K562 (cell line): Measurements from ENCODE around the gene ELAC2. TPM values are rescaled to one million over a fixed set of nuclear protein-coding genes. Genes with fewer than 3 reads are reported as not detected.

Source experiments
- ATAC-seq: fragments of 200-7000 bp; cut with Tn5 transposase; 3 replicates; pipeline ENCODE4 v1.9.1; 2020; ENCODE audit warnings: moderate library complexity
- BruUV-seq: library from RNA; stranded (reverse); fragments of 400-500 nt; replicated peaks from 2 replicates; lab custom pipeline; 2021; lab: Mats Ljungman, UMichigan
- CTCF ChIA-PET: fragments of 300-600 bp; formaldehyde crosslinking; extraction: SDS; loops from one replicate; lab custom pipeline; 2021; ENCODE audit warnings: low intra/inter-chr PET ratio; lab: Yijun Ruan, JAX
- POLR2A ChIA-PET: fragments of 300-600, 350-650 bp; sonication (Branson Sonifier 250); formaldehyde crosslinking; extraction: SDS; loops from one replicate; lab custom pipeline; 2021; ENCODE audit warnings: antibody characterized with exemption, inconsistent platforms; lab: Yijun Ruan, JAX
- DNase-seq, 4 experiments: peaks; one replicate each; pipeline versions ENCODE4 v3.0.0 to v3.0.0-alpha.2; 2011 to 2018; ENCODE audit warnings: low spot score in 3 of 4, mixed read lengths in 3 of 4; ENCODE audit errors: extremely low read depth in 1 of 4
- FAIRE-seq: peaks from 2 replicates; lab custom pipeline; 2011; peaks lifted over from hg19 to GRCh38; lab: Jason Lieb, UNC
- H2AFZ ChIP-seq: 2 replicates; pipeline ENCODE4 v1.6.0; 2011; ENCODE audit warnings: low read depth, low read length, control low read depth, inconsistent platforms
- H3K27ac ChIP-seq: fragments of 200-600 bp; 3 replicates; pipeline ENCODE4 v1.8.0; 2011; ENCODE audit warnings: low read depth, mild to moderate bottlenecking, control low read depth, inconsistent platforms, low read length, moderate library complexity, mixed read lengths; ENCODE audit errors: extremely low read depth
- H3K27me3 ChIP-seq, 2 experiments: fragments of 300-600 bp in 1 of 2; 2 replicates in 1 of 2; 3 replicates in 1 of 2; pipeline versions ENCODE4 v1.6.0 to v1.8.0; 2011; ENCODE audit warnings: inconsistent platforms in 2 of 2, low read length in 2 of 2, mild to moderate bottlenecking in 1 of 2, mixed read lengths in 1 of 2, moderate library complexity in 1 of 2; ENCODE audit not compliant: control insufficient read depth in 2 of 2, insufficient read depth in 2 of 2
- H3K36me3 ChIP-seq: fragments of 300-600 bp; 3 replicates; pipeline ENCODE4 v1.8.0; 2011; ENCODE audit warnings: mild to moderate bottlenecking, low read length, inconsistent platforms; ENCODE audit not compliant: control insufficient read depth, insufficient read depth
- H3K4me1 ChIP-seq, 2 experiments: fragments of 200-600 bp in 1 of 2; replicated peaks in 1 of 2; 2 replicates in 1 of 2; 3 replicates in 1 of 2; pipeline versions ENCODE4 v1.5.1 to v1.8.0; 2011; ENCODE audit warnings: inconsistent platforms in 2 of 2, low read length in 2 of 2, mild to moderate bottlenecking in 1 of 2, mixed read lengths in 1 of 2, moderate library complexity in 1 of 2; ENCODE audit not compliant: control insufficient read depth in 2 of 2, insufficient read depth in 2 of 2
- H3K4me2 ChIP-seq: 2 replicates; pipeline ENCODE4 v1.6.1; 2011; ENCODE audit warnings: low read length, control low read depth, inconsistent platforms, mixed read lengths; ENCODE audit not compliant: insufficient read depth
- H3K4me3 ChIP-seq: fragments of 200-600 bp; sonication (generic), shearing (Covaris generic); 2 replicates; pipeline ENCODE4 v1.5.1; 2016; ENCODE audit warnings: control low read depth, inconsistent platforms
- H3K79me2 ChIP-seq: fragments of 200-600 bp; 3 replicates; pipeline ENCODE4 v1.8.0; 2011; ENCODE audit warnings: low read length, inconsistent platforms; ENCODE audit not compliant: control insufficient read depth, insufficient read depth
- H3K9ac ChIP-seq, 2 experiments: 2 replicates each; pipeline versions ENCODE4 v1.6.0 to v1.6.1; 2011; ENCODE audit warnings: low read depth in 2 of 2, low read length in 2 of 2, control low read depth in 1 of 2, inconsistent platforms in 1 of 2, mild to moderate bottlenecking in 1 of 2, mixed read lengths in 1 of 2; ENCODE audit not compliant: insufficient read depth in 1 of 2
- H3K9me1 ChIP-seq: one replicate; pipeline ENCODE4 v1.6.0; 2011; ENCODE audit warnings: inconsistent platforms, mild to moderate bottlenecking, low read length, moderate library complexity; ENCODE audit not compliant: control insufficient read depth, insufficient read depth
- H3K9me3 ChIP-seq: replicated peaks from 2 replicates; pipeline ENCODE4 v1.5.1; 2011; ENCODE audit warnings: low read depth, low read length, inconsistent platforms; ENCODE audit not compliant: control insufficient read depth, insufficient read depth
- H4K20me1 ChIP-seq: replicated peaks from 2 replicates; pipeline ENCODE4 v1.6.1; 2011; ENCODE audit warnings: low read length, inconsistent platforms, mixed read lengths; ENCODE audit not compliant: control insufficient read depth, insufficient read depth
- REST ChIP-seq, 2 experiments: fragments of 450-650 bp; formaldehyde crosslinking in 1 of 2; IDR thresholded peaks; 2 replicates each; pipeline versions ENCODE4 v1.4.0 to v1.6.1; 2014 to 2020; ENCODE audit warnings: mild to moderate bottlenecking in 2 of 2, borderline replicate concordance in 1 of 2, low read depth in 1 of 2
- ZBTB12 ChIP-seq: fragments of 250-450 bp; sonication (Bioruptor Pico); IDR thresholded peaks from 2 replicates; pipeline ENCODE4 v1.4.0; 2020
- WGBS: fragments of 100-300 bp; shearing (Covaris generic); methylation state at CpG from one replicate; pipeline ENCODE4 v1.1.6; 2016; ENCODE audit warnings: low coverage, mixed read lengths; ENCODE audit not compliant: insufficient coverage; ENCODE audit errors: missing lambda C conversion rate; 5-methylcytosine and 5-hydroxymethylcytosine counted together
- in situ Hi-C: fragments of 300-500 bp; cut with MboI; formaldehyde crosslinking; loops from 4 replicates; pipeline ENCODE4 v1.15.0; 2018; ENCODE audit warnings: inconsistent platforms, mixed read lengths
- intact Hi-C: fragments of 100-400 bp; cut with micrococcal nuclease; formaldehyde crosslinking; loops from 2 replicates; pipeline ENCODE4 v1.14.2; 2022
- polyA plus RNA-seq, 8 experiments: library from polyadenylated mRNA; depleted of rRNA in 4 of 8; stranded (reverse) in 5 of 8; unstranded in 3 of 8; fragments of >200 nt; fragmentation: Nextera tagmentation in 2 of 8; fragmentation: Illumina TruSeq in 1 of 8; extraction: Ambion mirVana in 2 of 8; extraction: Trizol in 1 of 8; gene quantifications; 2 replicates each; pipeline versions ENCODE4 v1.2.1 to v1.2.3, GENCODE V29; 2011 to 2014; ENCODE audit warnings: inconsistent platforms in 1 of 8, missing spikeins in 1 of 8
- total RNA-seq, 7 experiments: library from RNA; depleted of rRNA in 6 of 7; stranded (reverse); fragments of >200 nt in 6 of 7; fragmentation: Illumina TruSeq in 2 of 7; extraction: Trizol in 2 of 7; gene quantifications; 2 replicates each; pipeline versions ENCODE4 v1.2.1 to v1.2.3, GENCODE V29; 2011 to 2021; ENCODE audit warnings: low replicate concordance in 1 of 7
- TF ChIP-seq, protein P1 (sequence below), 3 experiments: IDR thresholded peaks in 2 of 3; conservative IDR thresholded peaks in 1 of 3; 2 replicates each; pipeline ENCODE4 v1.5.1; 2011 to 2012; ENCODE audit warnings: low read length in 3 of 3, mild to moderate bottlenecking in 3 of 3, control low read depth in 2 of 3, improper control_type of control experiment in 1 of 3, inconsistent platforms in 1 of 3, low read depth in 1 of 3, mixed read lengths in 1 of 3, moderate library complexity in 1 of 3; ENCODE audit not compliant: insufficient read depth in 2 of 3

Gene ELAC2
- total and polyA plus RNA-seq, 9 of the 15 experiments (the other 6 are each of a cell fraction or from before 2014, with no cell fraction given): 4.5 to 129 (median 70.6) TPM

GRCh38 chr17:13030459-13031300 is 12.9 kb upstream of the ELAC2 start:
- CTCF ChIA-PET: interaction anchor here (1.0 kb wide), 1 partner anchor 1272 kb away, joined by 5 read pairs; no protein-coding TSS in a partner anchor
- no TSS peak for BruUV-seq
- in situ Hi-C loops: no loop called here
- H3K4me1 ChIP-seq: no peaks in the 10 kb centered on the region
- H3K4me3 ChIP-seq: no peak overlapping the region
- no peak overlapping the region; the same call in 1 of the 2 replicates for H2AFZ ChIP-seq
- 21% methylated on average over 10 of the region's 11 CpGs for WGBS
- H4K20me1 ChIP-seq: no peaks in the 10 kb centered on the region
- intact Hi-C loops: no loop called here
- FAIRE-seq (peak; percentile 23), DNase-seq (peak; percentile 50 to 59 (median 54)), ATAC-seq (peak; percentile 63; the same call in 2 of the 3 replicates)
- POLR2A ChIA-PET: interaction anchor here (0.6 to 1.9 kb wide), 2 partner anchors 12 to 34 kb away, joined by 3 to 8 read pairs; partner anchors contain the start of gene ELAC2
- H3K27me3 ChIP-seq: peaks cover 0 to 6% of the 10 kb centered on the region in 2 experiments; a peak in 1 of 5 replicates
- no peaks in the 10 kb centered on the region for H3K9me1 ChIP-seq
- no peaks in the 10 kb centered on the region for H3K9me3 ChIP-seq
- TF ChIP-seq, protein P1, sequence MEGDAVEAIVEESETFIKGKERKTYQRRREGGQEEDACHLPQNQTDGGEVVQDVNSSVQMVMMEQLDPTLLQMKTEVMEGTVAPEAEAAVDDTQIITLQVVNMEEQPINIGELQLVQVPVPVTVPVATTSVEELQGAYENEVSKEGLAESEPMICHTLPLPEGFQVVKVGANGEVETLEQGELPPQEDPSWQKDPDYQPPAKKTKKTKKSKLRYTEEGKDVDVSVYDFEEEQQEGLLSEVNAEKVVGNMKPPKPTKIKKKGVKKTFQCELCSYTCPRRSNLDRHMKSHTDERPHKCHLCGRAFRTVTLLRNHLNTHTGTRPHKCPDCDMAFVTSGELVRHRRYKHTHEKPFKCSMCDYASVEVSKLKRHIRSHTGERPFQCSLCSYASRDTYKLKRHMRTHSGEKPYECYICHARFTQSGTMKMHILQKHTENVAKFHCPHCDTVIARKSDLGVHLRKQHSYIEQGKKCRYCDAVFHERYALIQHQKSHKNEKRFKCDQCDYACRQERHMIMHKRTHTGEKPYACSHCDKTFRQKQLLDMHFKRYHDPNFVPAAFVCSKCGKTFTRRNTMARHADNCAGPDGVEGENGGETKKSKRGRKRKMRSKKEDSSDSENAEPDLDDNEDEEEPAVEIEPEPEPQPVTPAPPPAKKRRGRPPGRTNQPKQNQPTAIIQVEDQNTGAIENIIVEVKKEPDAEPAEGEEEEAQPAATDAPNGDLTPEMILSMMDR (IDR thresholded peaks at IDR 0.05 in 2 of 3, conservative IDR thresholded peaks at IDR 0.05 in 1 of 3; ENCODE audit: insufficient read depth in 2 of 3, low read depth in 1 of 3, low read length in 3 of 3): peak; percentile 47 to 61 (median 59); a peak in 5 of 6 replicates
- TF ChIP-seq REST (IDR thresholded peaks at IDR 0.05; ENCODE audit: borderline replicate concordance): 0 out of 2 replicates have a peak, but pooled peaks have one; percentile 8
- TF ChIP-seq REST (CRISPR knock-in tag; IDR thresholded peaks at IDR 0.05; ENCODE audit: low read depth): no peak
- no peak for TF ChIP-seq ZBTB12
- H3K27ac ChIP-seq: no peak overlapping the region
- no peaks in the 10 kb centered on the region for H3K79me2 ChIP-seq
- H3K36me3 ChIP-seq: no peaks in the 10 kb centered on the region
- H3K9ac ChIP-seq: no peak overlapping the region
- H3K4me2 ChIP-seq: no peak overlapping the region
